ENCODE data around the gene ESRP2. TPM values are rescaled to one million over a fixed set of nuclear protein-coding genes. Genes with fewer than 3 reads are reported as not detected.

Gene ESRP2
- total RNA-seq, 2 experiments from 2014 or later = 0.58 to 0.85 TPM

- peaks cover 7% of the 10 kb centered on the region for H3K36me3 Mint-ChIP-seq (ENCODE audit: low read depth)
- ChIA-PET POLR2A (no interaction called here), CTCF (interaction anchor here (0.5 to 6.1 kb wide), 4 partner anchors 137 to 190 kb away, joined by 3 to 62 read pairs (median 5); no protein-coding TSS in a partner anchor)
- no peaks in the 10 kb centered on the region for H3K9me3 Mint-ChIP-seq (ENCODE audit: low read depth)
- H3K4me1 Mint-ChIP-seq = peaks cover 44% of the 10 kb centered on the region
- peak overlapping the region; percentile 19 for H3K27ac Mint-ChIP-seq
- no peak overlapping the region for H3K4me3 Mint-ChIP-seq
- DNase-seq (no peak), ATAC-seq (no peak)
- intact Hi-C loops (cut with DNase I, micrococcal nuclease) = no loop called here
- H3K27me3 Mint-ChIP-seq = no peaks in the 10 kb centered on the region
These were observed 4.4 kb downstream of the ESRP2 start for GRCh38 chr16:68231384-68232136.

GRCh38 chr16:68230956-68231355 is 5.0 kb downstream of the ESRP2 start:
- Mint-ChIP-seq H3K4me1 (peaks cover 47% of the 10 kb centered on the region), H3K9me3 (ENCODE audit: low read depth) (no peaks in the 10 kb centered on the region), H3K36me3 (ENCODE audit: low read depth) (peaks cover 7% of the 10 kb centered on the region), H3K27ac (no peak overlapping the region), H3K27me3 (no peaks in the 10 kb centered on the region), H3K4me3 (no peak overlapping the region)
- ChIA-PET POLR2A (no interaction called here), CTCF (interaction anchor here (0.5 to 6.1 kb wide), 6 partner anchors 137 to 414 kb away, joined by 3 to 62 read pairs (median 4); no protein-coding TSS in a partner anchor)
- DNase-seq = no peak
- no peak for ATAC-seq
- intact Hi-C loops (cut with DNase I, micrococcal nuclease) = no loop called here

GRCh38 chr16:68230176-68230571 is 5.8 kb downstream of the ESRP2 start:
- intact Hi-C loops (cut with DNase I, micrococcal nuclease) = no loop called here
- Mint-ChIP-seq H3K27ac (no peak overlapping the region), H3K4me1 (peaks cover 50% of the 10 kb centered on the region), H3K9me3 (ENCODE audit: low read depth) (no peaks in the 10 kb centered on the region), H3K4me3 (no peak overlapping the region), H3K27me3 (no peaks in the 10 kb centered on the region), H3K36me3 (ENCODE audit: low read depth) (peaks cover 7% of the 10 kb centered on the region)
- no peak for ATAC-seq
- no peak for DNase-seq
- POLR2A ChIA-PET = no interaction called here
- CTCF ChIA-PET = interaction anchor here (0.6 to 6.1 kb wide), 18 partner anchors 19 to 236 kb away, joined by 3 to 62 read pairs (median 4); no protein-coding TSS in a partner anchor

- peak; percentile 60 for DNase-seq
- CTCF ChIA-PET = interaction anchor here (0.6 to 6.1 kb wide), 19 partner anchors 18 to 235 kb away, joined by 3 to 62 read pairs (median 4); no protein-coding TSS in a partner anchor
- Mint-ChIP-seq H3K27me3 (no peaks in the 10 kb centered on the region), H3K27ac (peak overlapping the region; percentile 48), H3K4me3 (no peak overlapping the region), H3K36me3 (ENCODE audit: low read depth) (peaks cover 7% of the 10 kb centered on the region), H3K9me3 (ENCODE audit: low read depth) (no peaks in the 10 kb centered on the region), H3K4me1 (peaks cover 47% of the 10 kb centered on the region)
- ATAC-seq = no peak
- POLR2A ChIA-PET = no interaction called here
- intact Hi-C loops (cut with DNase I, micrococcal nuclease) = loop anchor here (1.0 to 2.0 kb wide), 5 partner anchors 135 to 236 kb away; no protein-coding TSS in a partner anchor
These were observed 6.3 kb downstream of the ESRP2 start for GRCh38 chr16:68229431-68230175.

GRCh38 chr16:68228652-68229051 is 7.3 kb downstream of the ESRP2 start:
- intact Hi-C loops (cut with DNase I, micrococcal nuclease) = loop anchor here (1.0 to 2.0 kb wide), 5 partner anchors 134 to 235 kb away; no protein-coding TSS in a partner anchor
- Mint-ChIP-seq H3K9me3 (ENCODE audit: low read depth) (no peaks in the 10 kb centered on the region), H3K4me3 (no peak overlapping the region), H3K27me3 (no peaks in the 10 kb centered on the region), H3K36me3 (ENCODE audit: low read depth) (peaks cover 7% of the 10 kb centered on the region), H3K4me1 (peaks cover 46% of the 10 kb centered on the region), H3K27ac (no peak overlapping the region)
- CTCF ChIA-PET = interaction anchor here (0.6 to 6.1 kb wide), 35 partner anchors 9 to 412 kb away, joined by 3 to 62 read pairs (median 4); partner anchors contain the start of gene NFATC3
- POLR2A ChIA-PET = interaction anchor here (2.2 kb wide), 1 partner anchor 144 kb away, joined by 6 read pairs; the partner anchor contains the start of gene NFATC3
- no peak for DNase-seq
- ATAC-seq = no peak

- DNase-seq = no peak
- no peak for ATAC-seq
- Mint-ChIP-seq H3K9me3 (ENCODE audit: low read depth) (no peaks in the 10 kb centered on the region), H3K27ac (peak overlapping the region; percentile 86), H3K4me1 (peaks cover 39% of the 10 kb centered on the region), H3K36me3 (ENCODE audit: low read depth) (peaks cover 7% of the 10 kb centered on the region), H3K27me3 (no peaks in the 10 kb centered on the region), H3K4me3 (no peak overlapping the region)
- CTCF ChIA-PET = interaction anchor here (0.6 to 6.1 kb wide), 40 partner anchors 8 to 412 kb away, joined by 3 to 62 read pairs (median 4); partner anchors contain the start of gene NFATC3
- intact Hi-C loops (cut with DNase I, micrococcal nuclease) = loop anchor here in 1 of 2 experiments (2.0 kb wide), 1 partner anchor 133 kb away; no protein-coding TSS in a partner anchor
- POLR2A ChIA-PET = interaction anchor here (2.2 kb wide), 1 partner anchor 143 kb away, joined by 6 read pairs; the partner anchor contains the start of gene NFATC3
These were observed 7.9 kb downstream of the ESRP2 start for GRCh38 chr16:68227850-68228553.

- POLR2A ChIA-PET = interaction anchor here (2.2 kb wide), 1 partner anchor 142 kb away, joined by 6 read pairs; the partner anchor contains the start of gene NFATC3
- peaks cover 35% of the 10 kb centered on the region for H3K4me1 Mint-ChIP-seq
- no peaks in the 10 kb centered on the region for H3K9me3 Mint-ChIP-seq (ENCODE audit: low read depth)
- peak overlapping the region; percentile 86 for H3K27ac Mint-ChIP-seq
- peaks cover 7% of the 10 kb centered on the region for H3K36me3 Mint-ChIP-seq (ENCODE audit: low read depth)
- H3K4me3 Mint-ChIP-seq = no peak overlapping the region
- H3K27me3 Mint-ChIP-seq = no peaks in the 10 kb centered on the region
- CTCF ChIA-PET = interaction anchor here (0.6 to 6.1 kb wide), 23 partner anchors 10 to 411 kb away, joined by 3 to 62 read pairs (median 4); partner anchors contain the start of gene NFATC3
- ATAC-seq = peak; percentile 90
- DNase-seq = peak; percentile 51
- intact Hi-C loops (cut with DNase I, micrococcal nuclease) = no loop called here
These were observed 8.6 kb downstream of the ESRP2 start for GRCh38 chr16:68227183-68227793.

- ChIA-PET POLR2A (interaction anchor here (0.7 kb wide), 1 partner anchor 151 kb away, joined by 3 read pairs; no protein-coding TSS in a partner anchor), CTCF (interaction anchor here (1.4 to 6.1 kb wide), 3 partner anchors 9 to 132 kb away, joined by 5 to 62 read pairs (median 21); no protein-coding TSS in a partner anchor)
- intact Hi-C loops (cut with DNase I, micrococcal nuclease) = no loop called here
- H3K4me3 Mint-ChIP-seq = no peak overlapping the region
- H3K27ac Mint-ChIP-seq = peak overlapping the region; percentile 8
- DNase-seq (no peak), ATAC-seq (no peak)
- H3K9me3 Mint-ChIP-seq (ENCODE audit: low read depth) = no peaks in the 10 kb centered on the region
- H3K36me3 Mint-ChIP-seq (ENCODE audit: low read depth) = peaks cover 7% of the 10 kb centered on the region
- H3K4me1 Mint-ChIP-seq = peaks cover 35% of the 10 kb centered on the region
- H3K27me3 Mint-ChIP-seq = no peaks in the 10 kb centered on the region
These were observed 9.8 kb downstream of the ESRP2 start for GRCh38 chr16:68226116-68226515.

GRCh38 chr16:68223072-68223471 is 12.9 kb downstream of the ESRP2 start:
- ATAC-seq = no peak
- intact Hi-C loops (cut with DNase I, micrococcal nuclease) = no loop called here
- H3K4me3 Mint-ChIP-seq = no peak overlapping the region
- H3K27me3 Mint-ChIP-seq = no peaks in the 10 kb centered on the region
- peaks cover 24% of the 10 kb centered on the region for H3K4me1 Mint-ChIP-seq
- DNase-seq = no peak
- no peak overlapping the region for H3K27ac Mint-ChIP-seq
- peaks cover 3% of the 10 kb centered on the region for H3K36me3 Mint-ChIP-seq (ENCODE audit: low read depth)
- no peaks in the 10 kb centered on the region for H3K9me3 Mint-ChIP-seq (ENCODE audit: low read depth)
- ChIA-PET POLR2A (no interaction called here), CTCF (interaction anchor here (0.9 to 1.4 kb wide), 2 partner anchors 129 to 158 kb away, joined by 3 read pairs; no protein-coding TSS in a partner anchor)

GRCh38 chr16:68219725-68220351 is 16.1 kb downstream of the ESRP2 start:
- no peak for ATAC-seq
- no peak for DNase-seq
- ChIA-PET POLR2A (interaction anchor here (0.6 kb wide), 1 partner anchor 197 kb away, joined by 4 read pairs; no protein-coding TSS in a partner anchor), CTCF (interaction anchor here (0.6 to 1.7 kb wide), 3 partner anchors 9 to 267 kb away, joined by 3 to 4 read pairs (median 3); no protein-coding TSS in a partner anchor)
- intact Hi-C loops (cut with DNase I, micrococcal nuclease) = no loop called here
- Mint-ChIP-seq H3K36me3 (ENCODE audit: low read depth) (peaks cover 10% of the 10 kb centered on the region), H3K9me3 (ENCODE audit: low read depth) (no peaks in the 10 kb centered on the region), H3K27ac (peak overlapping the region; percentile 47), H3K27me3 (no peaks in the 10 kb centered on the region), H3K4me3 (no peak overlapping the region), H3K4me1 (peaks cover 4% of the 10 kb centered on the region)

Measured in activated CD4-positive, alpha-beta T cell treated with anti-CD3 and anti-CD28 coated beads for 36 hours (primary cell).